Ovary (tissue), 9 donors: Measurements from ENCODE around the gene GP1BA. TPM values are rescaled to one million over a fixed set of nuclear protein-coding genes. Genes with fewer than 3 reads are reported as not detected.
"Not testable (repeated sequence)": the region's sequence is repeated elsewhere in the genome, so short reads cannot be mapped to it uniquely, and the experiment has no call there.

Experiments
- DNase-seq, 5 donors: peaks; one replicate each; pipeline ENCODE4 v3.0.0-alpha.2; 2019 to 2020
- H3K27ac ChIP-seq, 2 donors: fragments of 200-600 bp; one replicate each; pipeline versions ENCODE4 v1.5.1 to v1.8.0; 2019 to 2022
- H3K27me3 ChIP-seq: fragments of 200-600 bp; one replicate; pipeline ENCODE4 v1.8.0; 2022
- H3K36me3 ChIP-seq: fragments of 200-600 bp; sonication (generic); one replicate; pipeline ENCODE4 v1.5.1; 2019
- H3K4me1 ChIP-seq: one replicate; pipeline ENCODE4 v1.8.1; 2013; ENCODE audit warnings: mild to moderate bottlenecking, moderate library complexity; ENCODE audit not compliant: insufficient read depth
- H3K4me3 ChIP-seq: fragments of 200-600 bp; sonication (generic); one replicate; pipeline ENCODE4 v1.5.1; 2017
- H3K9me3 ChIP-seq, 2 donors: fragments of 200-600 bp in 1 of 2; sonication (generic) in 1 of 2; one replicate each; pipeline versions ENCODE4 v1.5.1 to v1.8.1; 2013 to 2019; ENCODE audit warnings: mild to moderate bottlenecking in 1 of 2, moderate library complexity in 1 of 2
- EP300 ChIP-seq: sonication (generic); formaldehyde crosslinking; IDR thresholded peaks from one replicate; pipeline ENCODE4 v1.6.1; 2017; ENCODE audit warnings: antibody characterized with exemption
- POLR2A ChIP-seq: fragments of 450-650 bp; IDR thresholded peaks from one replicate; pipeline ENCODE4 v1.6.1; 2017; ENCODE audit warnings: antibody characterized with exemption, mild to moderate bottlenecking, moderate library complexity
- WGBS, 3 donors: extraction: QIAGEN DNeasy Blood & Tissue Kit in 1 of 3; methylation state at CpG; one replicate each; pipeline versions ENCODE4 v1.1.5 to v1.1.7; 2013 to 2017; 5-methylcytosine and 5-hydroxymethylcytosine counted together
- intact Hi-C, 4 donors: fragments of 100-400 bp; cut with DNase I; formaldehyde crosslinking; loops; one replicate each; pipeline versions ENCODE4 v1.11.0 to v1.15.1; 2022 to 2023
- polyA plus RNA-seq, 2 donors: library from polyadenylated mRNA; stranded (reverse); fragments of 200-250 nt in 1 of 2; fragments of 350-450 nt in 1 of 2; fragmentation: Illumina TruSeq in 1 of 2; extraction: RNeasy Lipid Tissue Mini Kit (QIAGEN cat#74804) in 1 of 2; gene quantifications; one replicate each; pipeline ENCODE4 v1.2.3, GENCODE V29; 2013 to 2014
- total RNA-seq, 7 donors: library from RNA; depleted of rRNA in 2 of 7; stranded (reverse); fragments of >200 nt in 2 of 7; fragmentation: NEBNext Ultra II Directional in 3 of 7; extraction: Animal tissue kit (Norgen Biotek cat#: 25700) in 3 of 7; gene quantifications; one replicate each; pipeline versions ENCODE4 v1.1.0 to v1.2.4, GENCODE V29; 2016 to 2023
- TF ChIP-seq, protein P1 (sequence below), 3 donors: fragments of 450-650 bp in 2 of 3; fragments of 200-600 bp in 1 of 3; IDR thresholded peaks; one replicate each; pipeline versions ENCODE4 v1.5.1 to v1.8.0; 2016 to 2022; ENCODE audit warnings: antibody characterized with exemption in 3 of 3, mild to moderate bottlenecking in 1 of 3
- donor health status: DM: no; HTN: no; CAD: no; lungs with moderate emphysema.
- donor health status: DM: no; HTN: no; CAD: no.
- donor health status: Bipolar disorder and iron deficiency.
- donor health status: DM: yes; HTN: yes; CAD: no.
- donor health status: DM: no; HTN: no; CAD: no.
- donor health status: DM: yes; HTN: yes; CAD: no.

The GP1BA gene
- total and polyA plus RNA-seq, 9 donors, result 0.04 to 0.10 TPM; not detected in 7

DNA sequence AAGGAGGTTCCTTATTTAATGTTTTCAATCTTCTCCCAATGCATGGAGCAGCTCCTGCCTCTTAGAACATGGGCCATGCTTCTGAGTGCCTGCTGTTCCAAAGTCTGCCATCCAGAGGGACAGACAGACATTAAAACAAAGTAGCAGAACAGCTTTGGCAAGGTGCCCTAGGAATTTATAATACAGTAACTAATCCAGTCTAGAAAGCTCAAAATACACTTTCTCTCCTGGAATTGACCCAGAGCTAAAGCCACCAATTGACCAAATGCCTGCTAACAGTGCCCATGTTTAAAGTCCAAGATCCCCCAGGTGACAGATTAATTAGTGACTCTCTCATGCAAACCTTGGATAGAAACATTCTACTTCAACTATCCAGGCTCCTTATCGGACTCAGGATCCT lies 18.1 kb upstream of the GP1BA start:
- no peaks in the 10 kb centered on the region for H3K27me3 ChIP-seq
- TF ChIP-seq, protein P1, sequence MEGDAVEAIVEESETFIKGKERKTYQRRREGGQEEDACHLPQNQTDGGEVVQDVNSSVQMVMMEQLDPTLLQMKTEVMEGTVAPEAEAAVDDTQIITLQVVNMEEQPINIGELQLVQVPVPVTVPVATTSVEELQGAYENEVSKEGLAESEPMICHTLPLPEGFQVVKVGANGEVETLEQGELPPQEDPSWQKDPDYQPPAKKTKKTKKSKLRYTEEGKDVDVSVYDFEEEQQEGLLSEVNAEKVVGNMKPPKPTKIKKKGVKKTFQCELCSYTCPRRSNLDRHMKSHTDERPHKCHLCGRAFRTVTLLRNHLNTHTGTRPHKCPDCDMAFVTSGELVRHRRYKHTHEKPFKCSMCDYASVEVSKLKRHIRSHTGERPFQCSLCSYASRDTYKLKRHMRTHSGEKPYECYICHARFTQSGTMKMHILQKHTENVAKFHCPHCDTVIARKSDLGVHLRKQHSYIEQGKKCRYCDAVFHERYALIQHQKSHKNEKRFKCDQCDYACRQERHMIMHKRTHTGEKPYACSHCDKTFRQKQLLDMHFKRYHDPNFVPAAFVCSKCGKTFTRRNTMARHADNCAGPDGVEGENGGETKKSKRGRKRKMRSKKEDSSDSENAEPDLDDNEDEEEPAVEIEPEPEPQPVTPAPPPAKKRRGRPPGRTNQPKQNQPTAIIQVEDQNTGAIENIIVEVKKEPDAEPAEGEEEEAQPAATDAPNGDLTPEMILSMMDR (IDR thresholded peaks at IDR 0.05), result no peak
- TF ChIP-seq POLR2A (no peak), EP300 (no peak)
- DNase-seq, result no peak
- intact Hi-C loops, result loop anchor here in 1 of 4 donors (10.0 kb wide), 1 partner anchor 151 kb away; no protein-coding TSS in a partner anchor
- no peaks in the 10 kb centered on the region for H3K9me3 ChIP-seq
- no peaks in the 10 kb centered on the region for H3K36me3 ChIP-seq
- H3K4me3 ChIP-seq, result no peak overlapping the region
- no peak overlapping the region for H3K27ac ChIP-seq
- WGBS, 3 donors, result 70 to 83% (median 70%) methylated on average over 1 of the region's 1 CpG
- no peaks in the 10 kb centered on the region for H3K4me1 ChIP-seq

DNA sequence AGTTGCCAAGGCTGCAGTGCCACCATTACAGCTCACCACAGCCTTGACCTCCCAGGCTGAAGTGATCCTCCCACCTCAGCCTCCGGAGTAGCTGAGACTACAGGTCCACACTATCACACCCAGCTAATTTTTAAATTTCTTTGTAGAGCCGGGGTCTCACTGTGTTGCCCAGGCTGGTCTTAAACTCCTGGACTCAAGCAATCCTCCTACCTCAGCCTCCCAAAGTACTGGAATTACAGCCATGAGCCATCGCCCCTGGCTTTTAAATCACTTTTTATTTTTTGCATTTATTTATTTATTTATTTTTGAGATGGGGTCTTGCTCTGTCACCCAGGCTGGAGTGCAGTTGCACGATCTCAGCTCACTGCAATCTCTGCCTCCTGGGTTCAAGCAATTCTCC lies 17.5 kb upstream of the GP1BA start:
- WGBS, 3 donors, result 63 to 74% (median 70%) methylated on average over 4 of the region's 4 CpGs
- H3K27ac ChIP-seq, H3K9me3 ChIP-seq, DNase-seq, H3K27me3 ChIP-seq, H3K4me3 ChIP-seq, H3K4me1 ChIP-seq, H3K36me3 ChIP-seq: not testable (repeated sequence)
- intact Hi-C loops, result loop anchor here in 1 of 4 donors (10.0 kb wide), 1 partner anchor 150 kb away; no protein-coding TSS in a partner anchor

DNA sequence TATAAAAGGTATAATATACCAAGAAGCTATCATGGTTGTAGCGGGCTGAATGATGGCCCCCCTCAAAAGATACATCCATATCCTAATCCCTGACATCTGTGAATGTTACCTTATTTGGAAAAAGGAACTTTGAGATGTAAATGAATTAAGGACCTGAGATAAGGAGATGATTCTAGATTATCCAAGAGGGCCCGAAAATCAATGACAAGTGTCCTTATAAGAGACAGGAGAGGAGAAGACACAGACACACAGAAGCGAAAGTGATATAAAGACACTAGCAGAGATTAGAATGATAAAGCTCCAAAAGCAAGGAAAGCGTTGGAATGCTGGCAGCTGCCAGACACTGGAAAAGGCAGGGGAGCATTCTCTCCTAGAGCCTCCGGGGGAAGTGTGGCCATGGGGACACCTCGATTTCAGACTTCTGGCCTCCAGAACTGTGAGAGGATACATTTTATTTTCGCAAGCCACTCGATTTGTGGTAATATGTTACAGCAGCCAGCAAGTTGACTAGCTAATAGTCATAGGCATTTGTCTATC lies 12.5 kb upstream of the GP1BA start:
- H3K4me3 ChIP-seq, result no peak overlapping the region
- no peak overlapping the region for H3K27ac ChIP-seq
- intact Hi-C loops, result loop anchor here in 1 of 4 donors (10.0 kb wide), 1 partner anchor 145 kb away; no protein-coding TSS in a partner anchor
- H3K4me1 ChIP-seq, result no peaks in the 10 kb centered on the region
- no peak for DNase-seq
- WGBS, 3 donors, result 62 to 73% (median 62%) methylated on average over 8 of the region's 8 CpGs
- H3K9me3 ChIP-seq, result no peaks in the 10 kb centered on the region
- TF ChIP-seq EP300 (no peak), POLR2A (no peak)
- TF ChIP-seq, protein P1 (IDR thresholded peaks at IDR 0.05), result no peak
- H3K27me3 ChIP-seq, result no peaks in the 10 kb centered on the region
- no peaks in the 10 kb centered on the region for H3K36me3 ChIP-seq

DNA sequence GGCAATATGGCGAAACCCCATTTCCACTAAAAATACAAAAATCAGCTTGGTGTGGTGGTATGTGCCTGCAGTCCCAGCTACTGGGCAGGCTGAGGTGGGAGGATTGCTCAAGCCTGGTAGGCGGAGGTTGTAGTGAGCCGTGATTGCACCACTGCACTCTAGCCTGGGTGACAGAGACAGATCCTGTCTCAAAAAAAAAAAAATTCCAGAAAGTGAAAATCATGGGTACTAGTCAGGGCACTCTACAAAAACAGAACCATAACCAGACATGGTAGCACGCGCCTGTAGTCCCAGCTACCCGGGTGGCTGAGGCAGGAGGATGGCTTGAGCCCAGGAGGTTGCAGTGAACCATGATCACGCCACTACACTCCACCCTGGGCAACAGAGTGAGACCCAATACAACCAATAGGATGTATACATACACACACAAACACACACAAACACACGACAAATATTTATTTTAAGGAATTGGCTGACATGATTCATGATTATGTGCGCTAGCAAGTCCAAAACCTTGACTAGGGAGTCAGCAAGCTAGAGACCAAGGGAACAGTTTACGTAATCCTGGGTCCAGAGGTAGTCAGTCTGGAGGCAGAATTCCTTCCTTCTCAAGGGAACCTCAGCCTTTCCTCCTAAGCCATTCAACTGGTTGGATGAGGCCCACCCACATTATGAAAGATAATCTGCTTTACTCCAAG lies 11.6 kb upstream of the GP1BA start:
- no peaks in the 10 kb centered on the region for H3K27me3 ChIP-seq
- H3K27ac ChIP-seq, result no peak overlapping the region
- H3K36me3 ChIP-seq, result no peaks in the 10 kb centered on the region
- no peaks in the 10 kb centered on the region for H3K4me1 ChIP-seq
- no peak for DNase-seq
- TF ChIP-seq, protein P1 (IDR thresholded peaks at IDR 0.05), result no peak
- TF ChIP-seq POLR2A (no peak), EP300 (no peak)
- H3K9me3 ChIP-seq, result no peaks in the 10 kb centered on the region
- no peak overlapping the region for H3K4me3 ChIP-seq
- intact Hi-C loops, result no loop called here
- WGBS, 3 donors, result 79 to 87% (median 83%) methylated on average over 10 of the region's 10 CpGs

DNA sequence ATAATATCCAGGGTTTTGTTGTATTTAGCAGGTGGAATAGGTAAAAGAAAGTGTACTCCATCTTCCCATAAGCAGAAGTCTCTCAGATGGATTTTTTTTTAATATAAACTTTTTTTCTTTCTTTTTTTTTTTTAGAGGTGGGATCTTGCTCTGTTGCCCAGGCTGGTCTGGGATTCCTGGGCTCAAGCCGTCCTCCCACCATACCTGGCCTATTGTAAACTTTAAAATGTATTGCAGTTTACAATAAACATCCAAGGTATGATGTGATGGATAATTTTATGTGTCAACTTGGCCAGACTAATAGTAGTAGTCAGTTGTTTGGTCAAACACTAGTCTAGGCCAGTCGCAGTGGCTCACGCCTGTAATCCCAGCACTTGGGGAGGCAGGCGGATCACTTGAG lies 10.8 kb upstream of the GP1BA start:
- 88 to 93% (median 93%) methylated on average over 4 of the region's 4 CpGs for WGBS, 3 donors
- Histone ChIP-seq H3K4me3 (no peak overlapping the region), H3K36me3 (no peaks in the 10 kb centered on the region), H3K27ac (no peak overlapping the region), H3K4me1 (no peaks in the 10 kb centered on the region), H3K27me3 (no peaks in the 10 kb centered on the region), H3K9me3 (no peaks in the 10 kb centered on the region)
- intact Hi-C loops, result no loop called here
- TF ChIP-seq EP300, result no peak
- TF ChIP-seq, protein P1 (IDR thresholded peaks at IDR 0.05), result no peak
- TF ChIP-seq POLR2A, result no peak
- DNase-seq, result no peak

DNA sequence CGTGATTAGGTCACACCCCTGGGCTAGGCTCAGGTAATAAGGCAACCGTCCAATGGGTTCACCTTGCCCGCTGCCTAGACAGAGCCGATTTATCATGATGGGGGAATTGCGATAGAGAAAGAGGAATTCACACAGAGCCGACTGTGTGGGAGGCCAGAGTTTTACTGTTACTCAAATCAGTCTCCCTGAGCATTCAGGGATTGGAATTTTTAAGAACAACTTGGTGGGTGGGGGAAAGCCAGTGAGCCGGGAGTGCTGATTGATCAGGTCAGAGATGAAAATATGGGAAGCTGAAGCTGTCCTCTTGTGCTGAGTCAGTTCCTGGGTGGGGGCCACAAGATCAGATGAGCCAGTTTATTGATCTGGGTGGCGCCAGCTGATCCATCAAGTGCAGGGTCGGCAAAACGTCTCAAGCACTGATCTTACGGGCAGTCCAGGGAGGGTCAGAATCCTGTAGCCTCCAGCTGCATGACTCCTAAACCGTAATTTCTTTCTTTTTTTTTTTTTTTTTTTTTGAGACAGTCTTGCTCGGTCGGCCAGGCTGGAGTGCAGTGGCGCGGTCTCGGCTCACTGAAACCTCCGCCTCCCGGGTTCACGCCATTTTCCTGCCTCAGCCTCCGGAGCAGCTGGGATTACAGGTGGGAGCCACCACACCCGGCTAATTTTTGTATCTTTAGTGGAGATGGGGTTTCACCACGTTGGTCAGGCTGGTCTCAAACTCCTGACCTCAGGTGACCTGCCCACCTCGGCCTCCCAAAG lies 5.3 kb upstream of the GP1BA start:
- H3K27me3 ChIP-seq, DNase-seq, H3K27ac ChIP-seq, H3K4me3 ChIP-seq, H3K36me3 ChIP-seq, H3K9me3 ChIP-seq, H3K4me1 ChIP-seq, intact Hi-C loops: not testable (repeated sequence)
- WGBS, 3 donors, result 55 to 73% (median 70%) methylated on average over 24 of the region's 24 CpGs
